ENCODE results near the gene CCDC54.

DNA sequence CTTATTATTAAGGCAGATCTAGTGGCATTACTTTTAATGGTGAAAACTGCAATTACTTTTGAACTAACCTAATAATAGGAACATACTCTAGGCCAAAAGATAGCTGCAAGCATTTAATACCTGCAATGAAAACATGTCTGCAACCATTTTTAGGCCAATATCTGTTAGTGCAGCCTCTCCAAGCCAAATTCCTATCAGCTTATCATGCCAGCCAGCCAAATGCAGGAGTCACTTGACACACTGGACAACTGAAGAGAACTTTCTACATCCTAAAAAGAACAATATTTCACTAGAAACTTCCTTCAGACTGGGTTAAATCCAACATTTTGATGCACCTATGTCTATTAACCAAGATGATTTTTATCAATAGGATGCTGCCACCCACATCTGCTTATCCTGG, 33.8 kb downstream of the CCDC54 start:
- TF ChIP-seq CTCF (IDR thresholded peaks at IDR 0.05; ENCODE audit: low read length) = no peak
- no peak for TF ChIP-seq EZH2 (IDR thresholded peaks at IDR 0.05; ENCODE audit: borderline replicate concordance, low read length)

All from OCI-LY1 (cell line).